ENCODE data around the gene CLSTN1.
"Not testable (repeated sequence)": the region's sequence is repeated elsewhere in the genome, so short reads cannot be mapped to it uniquely, and the experiment has no call there.

CLSTN1 gene

DNA sequence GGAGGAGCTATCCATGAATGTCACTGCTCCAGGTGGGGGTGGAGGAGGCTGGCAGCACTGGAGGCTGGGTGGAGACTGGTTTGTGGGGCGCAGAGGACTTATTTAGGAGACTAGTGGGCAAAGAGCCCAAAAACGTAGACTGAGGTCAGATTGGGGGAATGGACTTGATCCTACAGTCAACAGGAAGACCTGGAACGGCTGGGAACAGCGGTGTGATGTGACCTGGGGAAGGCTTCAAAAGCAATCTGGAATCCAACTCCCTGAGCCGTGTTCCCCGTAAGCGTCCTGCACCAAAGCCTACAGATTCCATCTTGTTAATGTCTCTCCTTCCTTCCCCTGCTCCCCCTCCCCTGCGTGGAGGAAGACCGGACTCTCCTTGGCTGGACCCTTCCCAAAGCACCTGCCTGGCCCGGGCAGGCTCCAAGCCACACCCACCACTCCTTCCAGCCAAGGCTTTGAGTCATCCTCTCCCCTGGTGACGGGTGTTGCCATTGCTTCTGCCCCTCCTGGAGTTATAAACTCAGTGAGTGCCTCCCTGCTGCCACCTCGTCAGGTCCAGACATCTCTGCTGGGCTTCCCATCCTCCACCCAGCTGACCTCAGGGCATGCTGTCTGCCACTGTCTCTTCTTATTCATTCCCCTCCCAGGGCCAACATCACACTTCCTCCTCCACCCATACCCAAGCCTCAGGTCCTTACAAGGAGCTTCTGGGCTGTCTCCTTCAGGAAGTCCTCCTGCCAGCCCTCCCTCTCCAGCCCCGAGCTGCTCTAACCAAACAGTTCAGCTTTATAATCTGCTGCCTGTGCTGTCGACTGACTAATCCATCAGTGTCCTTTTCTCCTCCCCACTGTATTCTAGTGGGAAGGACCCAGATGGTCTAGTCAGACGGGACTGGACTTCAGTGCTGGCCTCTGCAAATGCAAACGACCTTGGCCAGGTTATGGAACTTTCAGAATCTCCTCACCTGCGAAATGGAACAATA, 1.6 kb upstream of the CLSTN1 start:
- peak; percentile 96 for DNase-seq

GRCh38 chr1:9824702-9825089, 931 bp upstream of the CLSTN1 start:
- DNase-seq = no peak

GRCh38 chr1:9823693-9823942, 147 bp downstream of the CLSTN1 start:
- no peak for DNase-seq

- peak; percentile 89 for DNase-seq
These were observed 670 bp downstream of the CLSTN1 start for GRCh38 chr1:9822897-9823692.

DNA sequence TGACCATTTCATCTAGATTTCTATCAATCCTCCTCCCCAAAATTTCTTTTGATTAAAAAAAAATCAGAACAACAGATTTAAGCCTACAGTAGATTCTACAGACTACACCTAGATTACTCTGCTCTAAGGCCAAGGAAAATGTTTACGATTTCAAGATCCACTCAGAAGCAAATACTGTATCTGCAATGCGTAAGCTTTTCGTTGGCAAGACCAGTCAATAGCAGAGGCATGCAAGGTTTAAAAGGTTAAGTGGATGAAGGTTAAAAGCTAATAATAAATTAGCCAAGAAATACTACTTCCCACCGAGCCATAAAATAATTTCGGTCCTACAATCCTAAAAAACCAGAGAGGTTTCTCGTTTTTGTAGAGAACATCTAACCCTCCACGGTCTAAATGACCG, 1.3 kb downstream of the CLSTN1 start:
- DNase-seq = peak; percentile 89

- no peak for DNase-seq
These were observed 2.1 kb downstream of the CLSTN1 start for GRCh38 chr1:9821710-9822109.

GRCh38 chr1:9820521-9820920, 3.2 kb downstream of the CLSTN1 start:
- DNase-seq = no peak

DNA sequence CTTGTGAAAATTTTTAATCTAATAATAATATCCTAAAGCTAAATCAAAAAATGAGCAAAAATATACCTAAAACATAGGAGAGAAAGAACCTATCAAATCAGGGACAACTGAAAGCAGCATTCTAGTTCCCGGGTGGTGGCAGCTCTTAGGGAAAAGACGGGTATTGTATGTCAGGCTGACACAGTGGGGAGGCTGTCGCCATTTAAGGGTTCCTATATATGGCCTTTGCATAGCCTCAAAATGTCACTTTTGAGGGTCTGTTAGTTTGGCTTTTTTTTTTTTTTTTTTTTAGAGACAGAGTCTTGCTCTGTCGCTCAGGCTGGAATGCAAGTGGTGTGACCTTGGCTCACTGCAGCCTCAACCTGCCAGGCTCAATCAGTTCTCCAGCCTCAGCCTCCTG, 6.0 kb downstream of the CLSTN1 start:
- no peak for DNase-seq

DNA sequence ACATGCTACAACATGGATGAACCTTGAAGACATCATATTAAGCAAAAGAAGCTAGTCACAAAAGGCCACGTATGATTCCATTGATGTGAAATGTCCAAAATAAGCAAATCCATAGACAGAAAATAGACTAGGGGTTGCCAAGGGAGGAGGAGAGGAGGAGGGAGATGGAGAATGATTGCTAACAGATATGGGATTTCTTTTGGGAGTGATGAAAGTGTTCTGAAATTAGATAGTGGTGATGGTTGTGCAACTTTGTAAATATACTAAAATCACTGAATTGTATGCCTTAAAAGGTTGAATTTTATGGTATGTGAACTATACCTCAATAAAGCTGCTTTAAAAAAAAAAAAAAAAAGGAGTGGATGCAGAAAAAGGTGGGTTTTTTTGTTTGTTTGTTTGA, 7.6 kb downstream of the CLSTN1 start:
- DNase-seq = no peak

- DNase-seq = no peak
These were observed 8.6 kb downstream of the CLSTN1 start for GRCh38 chr1:9815150-9815549.

DNA sequence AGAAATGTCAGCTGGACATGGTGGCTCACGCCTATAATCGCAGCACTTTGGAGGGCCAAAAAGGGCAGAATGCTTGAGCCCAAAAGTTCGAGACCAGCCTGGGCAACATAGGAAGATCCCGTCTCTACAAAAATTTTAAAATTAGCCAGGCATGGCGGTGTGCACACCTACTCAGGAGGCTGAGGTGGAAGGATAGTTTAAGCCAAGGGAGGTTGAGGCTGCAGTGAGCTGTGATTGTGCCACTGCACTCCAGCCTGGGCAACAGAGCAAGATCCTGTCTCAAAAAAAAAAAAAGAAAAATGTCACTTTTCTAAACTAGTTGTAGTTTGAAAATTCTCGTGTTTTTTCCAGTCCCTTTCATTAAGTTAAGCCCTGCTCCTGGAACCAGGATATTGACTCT, 9.1 kb downstream of the CLSTN1 start:
- no peak for DNase-seq

GRCh38 chr1:9811239-9811966, 12.4 kb downstream of the CLSTN1 start:
- DNase-seq = no peak

DNA sequence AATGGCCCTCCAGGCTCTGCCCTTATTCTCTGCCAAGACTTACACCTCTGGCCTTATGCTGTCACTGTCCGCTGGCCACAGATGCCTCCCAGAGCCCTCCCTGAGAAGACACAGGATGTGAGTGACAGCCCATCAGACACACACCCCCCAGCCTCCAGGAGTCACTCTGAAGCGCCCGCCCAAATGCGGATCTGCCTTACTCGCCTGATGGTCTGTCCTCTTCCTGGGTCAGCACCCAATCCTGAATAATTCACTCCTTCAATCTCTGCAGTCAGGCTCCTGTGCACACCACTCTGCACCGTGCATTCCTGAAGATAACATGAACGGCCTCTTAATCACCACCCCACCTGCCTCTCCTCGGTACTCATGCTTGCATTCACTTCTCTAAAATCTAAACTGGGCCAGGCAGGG, 14.7 kb downstream of the CLSTN1 start:
- no peak for DNase-seq

- DNase-seq = no peak
These were observed 15.3 kb downstream of the CLSTN1 start for GRCh38 chr1:9808459-9808858.

- DNase-seq = peak; percentile 94
These were observed 16.2 kb downstream of the CLSTN1 start for GRCh38 chr1:9807541-9807940.

- not testable (repeated sequence) for DNase-seq
These were observed 17.8 kb downstream of the CLSTN1 start for GRCh38 chr1:9805972-9806371.

GRCh38 chr1:9805006-9805508, 18.7 kb downstream of the CLSTN1 start:
- DNase-seq = peak; percentile 97

DNA sequence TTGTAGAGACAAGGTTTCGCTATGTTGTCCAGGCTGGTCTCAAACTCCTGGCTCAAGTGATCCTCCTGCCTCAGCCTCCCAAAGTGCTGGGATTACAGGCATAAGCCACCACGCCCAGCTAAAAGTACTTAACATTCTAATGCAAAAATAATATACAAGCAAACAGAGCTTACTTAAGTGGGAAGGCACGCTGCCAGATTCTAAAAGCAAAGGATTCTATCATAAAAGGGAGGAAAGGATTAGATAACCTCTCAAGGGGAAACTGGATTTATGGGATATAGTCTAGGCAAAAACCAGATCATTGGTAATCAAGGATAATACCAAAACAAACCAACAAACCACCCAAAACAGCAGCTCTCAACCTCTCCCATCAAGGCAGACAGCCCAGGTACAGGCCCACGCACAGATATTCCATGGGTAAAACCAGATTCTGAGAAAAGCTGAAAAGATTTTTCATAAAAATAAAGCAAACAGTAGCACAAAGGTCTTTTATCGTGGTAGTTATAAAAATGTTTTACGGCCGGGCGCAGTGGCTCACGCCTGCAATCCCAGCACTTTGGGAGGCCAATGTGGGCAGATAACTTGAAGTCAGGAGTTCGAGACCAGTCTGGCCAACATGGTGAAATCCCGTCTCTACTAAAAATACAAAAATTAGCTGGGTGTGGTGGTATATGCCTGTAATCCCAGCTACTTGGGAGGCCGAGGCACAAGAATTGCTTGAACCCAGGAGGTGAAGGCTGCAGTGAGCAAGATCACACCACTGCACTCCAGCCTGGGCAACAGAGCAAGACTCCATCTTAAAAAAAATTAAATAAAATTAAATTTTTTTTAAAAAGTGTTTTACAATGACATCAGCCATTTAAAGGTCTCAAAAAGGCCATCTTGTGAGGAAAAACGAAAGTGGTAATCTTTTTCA, 20.5 kb downstream of the CLSTN1 start:
- peak; percentile 35 for DNase-seq

GRCh38 chr1:9801909-9802308, 21.9 kb downstream of the CLSTN1 start:
- no peak for DNase-seq

DNA sequence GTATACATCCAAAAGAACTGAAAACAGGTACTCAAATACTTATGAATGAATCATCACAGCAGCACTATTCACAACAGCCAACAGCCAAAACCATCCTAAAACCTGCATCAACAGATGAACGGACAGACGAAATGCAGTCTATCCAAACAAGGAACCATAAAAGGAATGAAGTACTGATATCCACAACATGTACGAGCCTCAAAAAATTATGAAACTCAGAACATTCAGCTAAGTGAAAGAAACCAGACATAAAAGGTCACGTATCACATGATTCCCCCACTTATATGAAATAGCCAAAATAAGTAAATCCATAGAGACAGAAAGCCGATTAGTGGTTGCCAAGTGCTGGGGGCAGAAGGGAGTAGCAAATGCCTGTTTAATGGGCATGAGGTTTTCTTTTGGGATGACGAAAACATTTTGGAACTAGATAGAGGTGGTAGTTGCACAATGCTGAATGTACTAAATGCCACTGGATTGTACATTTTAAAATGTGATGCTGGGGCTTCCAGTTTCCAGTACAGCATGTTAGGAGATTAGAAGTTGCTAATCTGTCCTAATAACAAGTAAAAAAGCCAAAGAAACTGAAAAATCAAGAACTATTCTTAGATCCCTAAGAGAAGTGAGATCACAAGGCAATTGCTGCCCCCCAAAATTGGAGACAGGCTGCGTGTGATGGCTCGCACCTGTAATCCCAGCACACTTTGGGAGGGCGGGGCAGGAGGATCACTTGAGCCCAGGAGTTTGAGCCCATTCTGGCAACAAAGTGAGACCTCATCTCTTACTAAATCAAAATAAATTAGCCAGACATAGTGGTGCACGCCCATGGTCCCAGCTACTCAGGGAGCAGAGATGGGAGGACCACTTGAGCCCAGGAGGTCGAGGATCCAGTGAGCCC, 25.3 kb downstream of the CLSTN1 start:
- DNase-seq = no peak

DNA sequence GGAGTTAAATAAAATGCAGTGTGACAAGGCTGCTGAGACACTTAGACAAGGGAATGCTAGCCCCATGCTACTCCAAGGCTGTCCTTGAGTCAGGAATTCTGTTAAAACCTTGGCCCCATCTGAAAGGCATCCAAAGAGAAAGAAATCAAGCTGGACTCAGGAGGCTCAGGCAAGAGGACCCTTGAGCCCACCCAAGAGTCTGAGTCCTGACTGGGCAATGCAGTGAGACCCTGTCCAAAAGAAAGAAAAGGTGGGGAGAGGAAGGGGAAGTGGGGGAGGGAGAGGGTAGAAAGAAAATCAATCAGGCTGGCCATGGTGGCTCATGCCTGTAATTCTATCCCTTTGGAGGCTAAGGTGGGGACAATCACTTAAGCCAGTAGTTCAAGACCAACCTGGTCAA, 26.7 kb downstream of the CLSTN1 start:
- DNase-seq = no peak
